ENCODE data around the gene SCAANT1.

DNA sequence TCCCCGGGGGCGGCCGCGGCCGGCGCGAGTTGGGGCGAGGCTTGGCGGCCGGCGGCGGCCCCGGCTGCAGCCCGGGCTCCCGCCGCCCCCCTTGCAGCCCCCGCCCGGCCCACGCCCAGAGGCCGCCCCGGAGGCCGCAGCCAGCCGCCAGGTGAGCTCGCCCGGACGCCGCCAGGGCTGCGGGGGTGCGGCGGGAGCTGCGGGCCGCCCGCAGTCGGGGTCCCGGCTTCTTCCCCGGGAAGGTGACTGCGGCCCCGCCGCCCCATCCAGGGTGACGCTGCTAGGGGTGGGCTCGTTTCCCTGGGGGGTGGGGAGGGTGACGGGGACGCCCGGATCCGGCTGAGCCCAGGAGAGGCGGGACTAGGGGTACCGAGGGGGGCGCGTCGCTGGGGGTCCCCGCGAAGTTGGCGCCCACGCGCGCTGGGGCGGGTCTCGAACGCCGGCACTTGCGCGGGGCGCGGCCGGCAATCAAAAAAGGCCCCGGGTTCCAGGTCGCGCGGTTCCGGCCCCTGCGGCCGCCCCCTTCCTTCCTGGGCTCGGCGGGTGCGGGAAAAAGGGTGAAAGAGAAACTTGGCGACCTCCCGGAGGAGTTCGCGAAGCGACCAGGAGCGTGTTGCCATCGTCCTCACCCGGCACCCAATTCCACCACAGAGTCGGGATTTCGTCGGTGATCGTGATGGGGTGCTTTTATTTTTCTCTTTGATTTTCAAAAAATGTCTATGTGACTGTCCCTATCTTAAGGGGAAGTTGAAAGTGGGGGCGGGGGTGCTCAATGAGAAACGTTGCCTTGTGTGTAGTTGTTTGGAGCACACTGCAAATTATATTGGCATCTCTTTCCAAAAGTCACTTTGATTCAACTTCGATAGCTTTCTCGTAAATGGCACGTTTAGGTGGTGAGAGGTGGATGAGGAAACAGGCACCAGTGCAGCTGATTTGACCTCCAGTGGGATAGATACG lies 47.9 kb downstream of the SCAANT1 start:
- no peak for TF ChIP-seq TAF1 (conservative IDR thresholded peaks at IDR 0.05)
- TF ChIP-seq, protein P1, sequence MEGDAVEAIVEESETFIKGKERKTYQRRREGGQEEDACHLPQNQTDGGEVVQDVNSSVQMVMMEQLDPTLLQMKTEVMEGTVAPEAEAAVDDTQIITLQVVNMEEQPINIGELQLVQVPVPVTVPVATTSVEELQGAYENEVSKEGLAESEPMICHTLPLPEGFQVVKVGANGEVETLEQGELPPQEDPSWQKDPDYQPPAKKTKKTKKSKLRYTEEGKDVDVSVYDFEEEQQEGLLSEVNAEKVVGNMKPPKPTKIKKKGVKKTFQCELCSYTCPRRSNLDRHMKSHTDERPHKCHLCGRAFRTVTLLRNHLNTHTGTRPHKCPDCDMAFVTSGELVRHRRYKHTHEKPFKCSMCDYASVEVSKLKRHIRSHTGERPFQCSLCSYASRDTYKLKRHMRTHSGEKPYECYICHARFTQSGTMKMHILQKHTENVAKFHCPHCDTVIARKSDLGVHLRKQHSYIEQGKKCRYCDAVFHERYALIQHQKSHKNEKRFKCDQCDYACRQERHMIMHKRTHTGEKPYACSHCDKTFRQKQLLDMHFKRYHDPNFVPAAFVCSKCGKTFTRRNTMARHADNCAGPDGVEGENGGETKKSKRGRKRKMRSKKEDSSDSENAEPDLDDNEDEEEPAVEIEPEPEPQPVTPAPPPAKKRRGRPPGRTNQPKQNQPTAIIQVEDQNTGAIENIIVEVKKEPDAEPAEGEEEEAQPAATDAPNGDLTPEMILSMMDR (IDR thresholded peaks at IDR 0.05; ENCODE audit: low read depth, low read length, missing input control), result no peak

Measured in liver (tissue), 3 donors.